CD8-positive, alpha-beta memory T cell (primary cell): ENCODE data around the gene STPG1. TPM values are rescaled to one million over a fixed set of nuclear protein-coding genes. Genes with fewer than 3 reads are reported as not detected.

Source experiments
- CTCF ChIA-PET: fragments of 350-600 bp; sonication (Branson Sonifier 250); formaldehyde crosslinking; loops from one replicate; lab custom pipeline; 2021; ENCODE audit warnings: antibody characterized with exemption; lab: Charles Lee
- POLR2A ChIA-PET: fragments of 350-600 bp; sonication (Branson Sonifier 250); formaldehyde crosslinking; loops from one replicate; lab custom pipeline; 2021; ENCODE audit warnings: antibody characterized with exemption; lab: Charles Lee
- DNase-seq, 5 donors: peaks; one replicate each; pipeline versions ENCODE4 v3.0.0 to v3.0.0-alpha.2; 2020 to 2022; ENCODE audit warnings: mixed read lengths in 1 of 5
- H3K27ac ChIP-seq: one replicate; pipeline ENCODE4 v1.7.0; 2013; ENCODE audit warnings: low read depth, mild to moderate bottlenecking, low read length, moderate library complexity
- H3K27me3 ChIP-seq: 2 replicates; pipeline ENCODE4 v1.7.0; 2013; ENCODE audit warnings: low read length, mild to moderate bottlenecking; ENCODE audit not compliant: insufficient read depth, poor library complexity, severe bottlenecking
- H3K36me3 ChIP-seq: 2 replicates; pipeline ENCODE4 v1.7.0; 2013; ENCODE audit warnings: mild to moderate bottlenecking, low read length, moderate library complexity; ENCODE audit not compliant: insufficient read depth
- H3K4me1 ChIP-seq: 2 replicates; pipeline ENCODE4 v1.7.0; 2013; ENCODE audit warnings: mild to moderate bottlenecking, low read length, moderate library complexity; ENCODE audit not compliant: insufficient read depth
- H3K4me3 ChIP-seq: 2 replicates; pipeline ENCODE4 v1.7.0; 2013; ENCODE audit warnings: mild to moderate bottlenecking, low read length
- H3K9me3 ChIP-seq: 2 replicates; pipeline ENCODE4 v1.7.0; 2013; ENCODE audit warnings: mild to moderate bottlenecking, low read length
- H3K27ac Mint-ChIP-seq, 8 donors: one replicate each; pipeline ENCODE4 v1.8.0; 2020 to 2021; ENCODE audit warnings: mixed read lengths in 8 of 8, mild to moderate bottlenecking in 6 of 8, inconsistent platforms in 3 of 8, moderate library complexity in 3 of 8
- H3K27me3 Mint-ChIP-seq, 2 donors: one replicate each; pipeline ENCODE4 v1.8.0; 2020 to 2021; ENCODE audit warnings: mixed read lengths in 2 of 2, mild to moderate bottlenecking in 1 of 2, moderate library complexity in 1 of 2
- H3K36me3 Mint-ChIP-seq, 3 donors: one replicate each; pipeline ENCODE4 v1.8.0; 2020 to 2021; ENCODE audit warnings: mixed read lengths in 3 of 3, inconsistent platforms in 1 of 3, mild to moderate bottlenecking in 1 of 3
- H3K4me1 Mint-ChIP-seq, 3 donors: one replicate each; pipeline ENCODE4 v1.8.0; 2020 to 2021; ENCODE audit warnings: mixed read lengths in 3 of 3, inconsistent platforms in 1 of 3, mild to moderate bottlenecking in 1 of 3
- H3K4me3 Mint-ChIP-seq, 7 donors: one replicate each; pipeline ENCODE4 v1.8.0; 2020 to 2021; ENCODE audit warnings: mixed read lengths in 7 of 7, mild to moderate bottlenecking in 6 of 7, moderate library complexity in 4 of 7, inconsistent platforms in 2 of 7
- H3K9me3 Mint-ChIP-seq, 5 donors: one replicate each; pipeline ENCODE4 v1.8.0; 2020 to 2022; ENCODE audit warnings: mixed read lengths in 5 of 5, mild to moderate bottlenecking in 3 of 5, moderate library complexity in 2 of 5, inconsistent platforms in 1 of 5
- polyA plus RNA-seq: library from polyadenylated mRNA; unstranded; fragments of 300-500 nt; fragmentation: Illumina TruSeq; gene quantifications from one replicate; pipeline ENCODE4 v1.2.3, GENCODE V29; 2021
- total RNA-seq, 2 experiments: library from RNA; stranded (reverse); gene quantifications; one replicate each; pipeline ENCODE4 v1.2.3, GENCODE V29; 2021

Gene STPG1
- total and polyA plus RNA-seq, 3 experiments from 2014 or later, result 4.9 to 5.6 (median 5.1) TPM

GRCh38 chr1:24425441-24425840, 11.9 kb upstream of the STPG1 start:
- no peaks in the 10 kb centered on the region for H3K27me3 ChIP-seq

GRCh38 chr1:24424990-24425389, 11.4 kb upstream of the STPG1 start:
- H3K4me1 ChIP-seq, result peaks cover 8% of the 10 kb centered on the region
- H3K4me3 ChIP-seq, result no peak overlapping the region
- CTCF ChIA-PET, result interaction anchor here (3.0 kb wide), 1 partner anchor 10 kb away, joined by 16 read pairs; the partner anchor contains the start of gene NIPAL3
- no peaks in the 10 kb centered on the region for H3K27me3 ChIP-seq
- Mint-ChIP-seq H3K4me1 (peaks cover 24 to 85% (median 63%) of the 10 kb centered on the region in 3 donors), H3K27me3 (no peaks in the 10 kb centered on the region), H3K36me3 (peaks cover 11 to 85% (median 25%) of the 10 kb centered on the region in 3 donors), H3K27ac (peak overlapping the region in 3 of 8 donors; percentile 4 to 70 (median 33)), H3K4me3 (no peak overlapping the region), H3K9me3 (no peaks in the 10 kb centered on the region)
- no peak for DNase-seq
- POLR2A ChIA-PET, result interaction anchor here (1.2 kb wide), 1 partner anchor 8 kb away, joined by 3 read pairs; no protein-coding TSS in a partner anchor
- peaks cover 32% of the 10 kb centered on the region for H3K36me3 ChIP-seq
- H3K27ac ChIP-seq, result no peak overlapping the region
- H3K9me3 ChIP-seq, result no peaks in the 10 kb centered on the region

More at GRCh38 chr1:24425441-24425840, 11.9 kb upstream of the STPG1 start:
- peaks cover 11 to 83% (median 25%) of the 10 kb centered on the region in 3 donors for H3K36me3 Mint-ChIP-seq
- H3K27me3 Mint-ChIP-seq, result no peaks in the 10 kb centered on the region
- H3K27ac Mint-ChIP-seq, result peak overlapping the region in 6 of 8 donors; percentile 4 to 71 (median 56)
- no peak overlapping the region for H3K4me3 Mint-ChIP-seq
- H3K4me3 ChIP-seq, result no peak overlapping the region
- peaks cover 8% of the 10 kb centered on the region for H3K4me1 ChIP-seq
- ChIA-PET CTCF (interaction anchor here (3.0 kb wide), 1 partner anchor 10 kb away, joined by 16 read pairs; the partner anchor contains the start of gene NIPAL3), POLR2A (interaction anchor here (1.2 kb wide), 1 partner anchor 9 kb away, joined by 3 read pairs; no protein-coding TSS in a partner anchor)
- no peaks in the 10 kb centered on the region for H3K9me3 ChIP-seq
- H3K4me1 Mint-ChIP-seq, result peaks cover 24 to 83% (median 61%) of the 10 kb centered on the region in 3 donors
- H3K9me3 Mint-ChIP-seq, result no peaks in the 10 kb centered on the region
- DNase-seq, result no peak
- peaks cover 32% of the 10 kb centered on the region for H3K36me3 ChIP-seq
- H3K27ac ChIP-seq, result no peak overlapping the region

GRCh38 chr1:24424207-24424606, 10.6 kb upstream of the STPG1 start:
- no peaks in the 10 kb centered on the region for H3K9me3 Mint-ChIP-seq
- Histone ChIP-seq H3K36me3 (peaks cover 32% of the 10 kb centered on the region), H3K4me1 (peaks cover 12% of the 10 kb centered on the region), H3K27me3 (no peaks in the 10 kb centered on the region), H3K9me3 (no peaks in the 10 kb centered on the region), H3K4me3 (no peak overlapping the region), H3K27ac (no peak overlapping the region)
- peaks cover 25 to 88% (median 67%) of the 10 kb centered on the region in 3 donors for H3K4me1 Mint-ChIP-seq
- peaks cover 11 to 90% (median 23%) of the 10 kb centered on the region in 3 donors for H3K36me3 Mint-ChIP-seq
- DNase-seq, result no peak
- CTCF ChIA-PET, result interaction anchor here (1.1 to 3.0 kb wide), 3 partner anchors 9 to 78 kb away, joined by 3 to 16 read pairs (median 3); partner anchors contain the start of genes NIPAL3 and RCAN3
- no peak overlapping the region for H3K4me3 Mint-ChIP-seq
- peak overlapping the region in 5 of 8 donors; percentile 5 to 61 (median 42) for H3K27ac Mint-ChIP-seq
- no peaks in the 10 kb centered on the region for H3K27me3 Mint-ChIP-seq
- POLR2A ChIA-PET, result no interaction called here

GRCh38 chr1:24421502-24421901, 7.9 kb upstream of the STPG1 start:
- H3K36me3 ChIP-seq, result peaks cover 27% of the 10 kb centered on the region
- H3K4me3 ChIP-seq, result no peak overlapping the region
- peak overlapping the region in 2 of 7 donors; percentile 12 to 23 for H3K4me3 Mint-ChIP-seq
- POLR2A ChIA-PET, result no interaction called here
- H3K9me3 Mint-ChIP-seq, result no peaks in the 10 kb centered on the region
- peaks cover 35% of the 10 kb centered on the region for H3K4me1 ChIP-seq
- no peaks in the 10 kb centered on the region for H3K27me3 Mint-ChIP-seq
- H3K27me3 ChIP-seq, result no peaks in the 10 kb centered on the region
- H3K27ac Mint-ChIP-seq, result peak overlapping the region in 1 of 8 donors; percentile 29
- H3K36me3 Mint-ChIP-seq, result peaks cover 11 to 82% (median 20%) of the 10 kb centered on the region in 3 donors
- peaks cover 39 to 90% (median 71%) of the 10 kb centered on the region in 3 donors for H3K4me1 Mint-ChIP-seq
- H3K9me3 ChIP-seq, result no peaks in the 10 kb centered on the region
- CTCF ChIA-PET, result no interaction called here
- no peak for DNase-seq
- H3K27ac ChIP-seq, result no peak overlapping the region

DNA sequence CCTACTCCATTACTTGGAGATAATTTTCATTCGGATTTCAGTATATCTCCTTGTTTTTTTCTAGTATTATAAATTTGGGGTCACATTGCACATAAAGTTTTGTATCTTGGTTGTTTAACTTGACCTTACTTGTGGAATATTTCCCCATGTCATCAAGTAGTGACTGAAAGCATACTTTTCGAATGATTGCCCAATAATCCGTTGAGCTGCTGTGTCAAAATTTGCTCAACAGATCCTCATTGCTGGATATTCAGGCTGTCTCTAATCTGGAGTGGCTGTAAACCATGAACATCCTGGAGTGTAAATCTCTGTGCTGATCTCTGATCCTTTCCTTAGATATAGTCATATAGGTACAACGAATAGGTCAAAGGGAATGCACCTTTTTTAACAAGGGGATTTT, 7.0 kb upstream of the STPG1 start:
- peaks cover 11 to 80% (median 16%) of the 10 kb centered on the region in 3 donors for H3K36me3 Mint-ChIP-seq
- POLR2A ChIA-PET, result interaction anchor here (0.6 kb wide), 1 partner anchor 61 kb away, joined by 3 read pairs; no protein-coding TSS in a partner anchor
- Histone ChIP-seq H3K27ac (no peak overlapping the region), H3K36me3 (peaks cover 27% of the 10 kb centered on the region), H3K9me3 (no peaks in the 10 kb centered on the region), H3K27me3 (no peaks in the 10 kb centered on the region), H3K4me1 (peaks cover 36% of the 10 kb centered on the region), H3K4me3 (no peak overlapping the region)
- peaks cover 45 to 88% (median 77%) of the 10 kb centered on the region in 3 donors for H3K4me1 Mint-ChIP-seq
- CTCF ChIA-PET, result no interaction called here
- no peaks in the 10 kb centered on the region for H3K9me3 Mint-ChIP-seq
- no peak overlapping the region for H3K4me3 Mint-ChIP-seq
- no peak for DNase-seq
- H3K27me3 Mint-ChIP-seq, result no peaks in the 10 kb centered on the region
- peak overlapping the region in 1 of 8 donors; percentile 3 for H3K27ac Mint-ChIP-seq

- ChIA-PET POLR2A (interaction anchor here (0.7 to 1.0 kb wide), 2 partner anchors 19 to 174 kb away, joined by 3 read pairs; no protein-coding TSS in a partner anchor), CTCF (interaction anchor here (0.7 to 1.3 kb wide), 4 partner anchors 11 to 220 kb away, joined by 3 to 5 read pairs (median 3); no protein-coding TSS in a partner anchor)
These were observed 5.5 kb upstream of the STPG1 start for GRCh38 chr1:24418898-24419628.

DNA sequence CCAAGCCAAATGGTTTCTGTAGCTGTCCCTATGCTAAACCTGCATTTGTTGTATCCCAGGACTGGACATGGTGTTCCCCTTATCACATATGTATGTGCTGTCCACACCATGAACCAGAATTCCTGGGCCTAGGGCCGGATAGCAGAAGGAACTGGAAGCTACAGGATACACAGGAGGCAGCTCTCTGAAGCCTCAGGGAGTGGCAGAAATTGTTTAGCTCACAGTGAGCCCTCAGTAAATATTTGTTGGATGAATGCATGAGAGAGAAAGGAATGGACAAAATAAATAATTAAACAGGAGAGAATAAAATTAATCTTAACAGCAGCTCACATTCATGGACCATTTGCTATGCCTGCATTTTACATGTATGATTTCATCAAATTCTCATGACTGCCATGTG, 4.1 kb upstream of the STPG1 start:
- ChIA-PET CTCF (interaction anchor here (0.9 to 6.3 kb wide), 6 partner anchors 13 to 216 kb away, joined by 3 to 76 read pairs (median 3); no protein-coding TSS in a partner anchor), POLR2A (interaction anchor here (1.1 to 3.5 kb wide), 2 partner anchors 69 to 85 kb away, joined by 6 to 43 read pairs; partner anchors contain the start of gene RCAN3)
- H3K9me3 ChIP-seq, result no peaks in the 10 kb centered on the region
- peaks cover 11% of the 10 kb centered on the region for H3K36me3 ChIP-seq
- H3K27me3 ChIP-seq, result no peaks in the 10 kb centered on the region
- H3K27ac Mint-ChIP-seq, result peak overlapping the region in 5 of 8 donors; percentile 43 to 92 (median 65)
- peak overlapping the region; percentile 73 for H3K4me3 ChIP-seq
- H3K4me1 ChIP-seq, result peaks cover 46% of the 10 kb centered on the region
- H3K27ac ChIP-seq, result peak overlapping the region; percentile 27
- DNase-seq, result no peak
- H3K4me3 Mint-ChIP-seq, result peak overlapping the region; percentile 11 to 100 (median 96)
- no peaks in the 10 kb centered on the region for H3K27me3 Mint-ChIP-seq
- H3K4me1 Mint-ChIP-seq, result peaks cover 51 to 86% (median 85%) of the 10 kb centered on the region in 3 donors
- H3K36me3 Mint-ChIP-seq, result peaks cover 4 to 56% (median 7%) of the 10 kb centered on the region in 3 donors
- H3K9me3 Mint-ChIP-seq, result no peaks in the 10 kb centered on the region

More at GRCh38 chr1:24418898-24419628, 5.5 kb upstream of the STPG1 start:
- Mint-ChIP-seq H3K4me1 (peaks cover 50 to 85% (median 80%) of the 10 kb centered on the region in 3 donors), H3K4me3 (peak overlapping the region in 3 of 7 donors; percentile 6 to 29 (median 25)), H3K27me3 (no peaks in the 10 kb centered on the region), H3K27ac (peak overlapping the region in 2 of 8 donors; percentile 63 to 79), H3K9me3 (no peaks in the 10 kb centered on the region), H3K36me3 (peaks cover 7 to 67% (median 16%) of the 10 kb centered on the region in 3 donors)
- Histone ChIP-seq H3K4me1 (peaks cover 39% of the 10 kb centered on the region), H3K9me3 (no peaks in the 10 kb centered on the region), H3K36me3 (peaks cover 14% of the 10 kb centered on the region), H3K4me3 (no peak overlapping the region), H3K27ac (peak overlapping the region; percentile 43), H3K27me3 (no peaks in the 10 kb centered on the region)
- peak in 1 of 5 donors; percentile 42 for DNase-seq
